Activated naive CD4-positive, alpha-beta T cell treated with anti-CD3 and anti-CD28 coated beads for 36 hours (primary cell): ENCODE data around the gene FGD5. TPM values are rescaled to one million over a fixed set of nuclear protein-coding genes. Genes with fewer than 3 reads are reported as not detected.
A peak's percentile ranks its signal among the peaks of the same experiment; 100 is the strongest.

Source experiments
- CTCF ChIA-PET: fragments of 350-600 bp; sonication (Branson Sonifier 250); formaldehyde crosslinking; loops from one replicate; lab custom pipeline; 2021; ENCODE audit warnings: antibody characterized with exemption; lab: Charles Lee
- DNase-seq: peaks from one replicate; pipeline ENCODE4 v3.0.0-alpha.2; 2020
- H3K27ac Mint-ChIP-seq: one replicate; pipeline ENCODE4 v1.8.0; 2021; ENCODE audit warnings: mild to moderate bottlenecking, mixed read lengths
- H3K27me3 Mint-ChIP-seq: one replicate; pipeline ENCODE4 v1.8.0; 2021; ENCODE audit warnings: low read depth, mixed read lengths
- H3K36me3 Mint-ChIP-seq: one replicate; pipeline ENCODE4 v1.8.0; 2021; ENCODE audit warnings: low read depth, mixed read lengths
- H3K4me1 Mint-ChIP-seq: one replicate; pipeline ENCODE4 v1.8.0; 2021; ENCODE audit warnings: low read depth, mixed read lengths
- H3K4me3 Mint-ChIP-seq: one replicate; pipeline ENCODE4 v1.8.0; 2021; ENCODE audit warnings: mild to moderate bottlenecking, moderate library complexity, mixed read lengths
- H3K9me3 Mint-ChIP-seq: one replicate; pipeline ENCODE4 v1.8.0; 2021; ENCODE audit warnings: mixed read lengths
- intact Hi-C: fragments of 100-400 bp; cut with micrococcal nuclease; formaldehyde crosslinking; loops from one replicate; pipeline ENCODE4 v1.15.1; 2023
- total RNA-seq, 2 experiments: library from RNA; stranded (reverse); gene quantifications; one replicate each; pipeline ENCODE4 v1.2.3, GENCODE V29; 2021

The FGD5 gene
- total RNA-seq, 2 experiments from 2014 or later, result not detected

DNA sequence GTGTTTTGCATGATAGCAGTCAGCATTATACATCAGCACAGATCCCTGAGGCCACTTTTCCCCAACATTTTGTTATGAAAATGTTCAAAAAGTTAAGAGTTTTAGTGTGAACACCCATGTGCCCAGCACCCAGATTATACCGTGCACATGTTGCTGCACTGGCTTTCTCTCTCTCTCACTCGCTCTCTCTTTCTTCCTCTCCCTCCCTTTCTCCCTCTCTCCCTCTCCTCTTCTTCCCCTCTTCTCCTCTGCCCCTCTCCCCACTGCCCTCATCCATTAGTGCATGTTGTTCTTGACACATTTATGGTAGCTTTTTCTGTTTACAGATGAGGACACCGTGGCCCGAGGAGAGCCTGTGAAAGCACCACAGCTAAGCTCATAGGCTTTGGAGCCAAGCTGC is 7.3 kb downstream of the FGD5 start:
- no peak overlapping the region for H3K27ac Mint-ChIP-seq
- no peak for DNase-seq
- CTCF ChIA-PET, result interaction anchor here (1.5 kb wide), 1 partner anchor 8 kb away, joined by 4 read pairs; no protein-coding TSS in a partner anchor
- no peak overlapping the region for H3K4me3 Mint-ChIP-seq
- H3K36me3 Mint-ChIP-seq, result no peaks in the 10 kb centered on the region
- intact Hi-C loops, result no loop called here
- peaks cover 9% of the 10 kb centered on the region for H3K27me3 Mint-ChIP-seq
- no peaks in the 10 kb centered on the region for H3K9me3 Mint-ChIP-seq
- no peaks in the 10 kb centered on the region for H3K4me1 Mint-ChIP-seq

DNA sequence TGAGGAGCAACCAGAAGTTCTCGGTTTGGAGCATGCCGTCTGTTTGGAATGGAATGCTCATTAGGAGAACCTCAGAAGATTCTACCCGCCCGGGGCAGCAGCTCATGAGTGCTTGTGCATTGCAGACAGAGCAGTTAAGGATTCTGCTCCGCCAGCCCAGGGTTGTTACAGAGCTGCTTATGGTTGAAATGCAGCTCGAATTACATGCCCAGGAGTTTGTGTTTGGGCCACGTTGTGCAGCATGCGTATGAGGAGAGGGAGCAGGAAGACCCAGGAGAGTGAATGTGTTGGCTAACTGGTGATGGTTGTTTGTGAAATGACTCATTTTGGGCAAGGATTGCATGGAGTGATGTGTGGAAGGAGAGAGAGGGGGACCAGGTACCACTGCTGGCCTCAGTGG is 9.0 kb downstream of the FGD5 start:
- intact Hi-C loops, result no loop called here
- Mint-ChIP-seq H3K36me3 (no peaks in the 10 kb centered on the region), H3K27ac (no peak overlapping the region), H3K4me1 (no peaks in the 10 kb centered on the region), H3K4me3 (no peak overlapping the region), H3K27me3 (peaks cover 9% of the 10 kb centered on the region), H3K9me3 (no peaks in the 10 kb centered on the region)
- no peak for DNase-seq
- CTCF ChIA-PET, result no interaction called here

DNA sequence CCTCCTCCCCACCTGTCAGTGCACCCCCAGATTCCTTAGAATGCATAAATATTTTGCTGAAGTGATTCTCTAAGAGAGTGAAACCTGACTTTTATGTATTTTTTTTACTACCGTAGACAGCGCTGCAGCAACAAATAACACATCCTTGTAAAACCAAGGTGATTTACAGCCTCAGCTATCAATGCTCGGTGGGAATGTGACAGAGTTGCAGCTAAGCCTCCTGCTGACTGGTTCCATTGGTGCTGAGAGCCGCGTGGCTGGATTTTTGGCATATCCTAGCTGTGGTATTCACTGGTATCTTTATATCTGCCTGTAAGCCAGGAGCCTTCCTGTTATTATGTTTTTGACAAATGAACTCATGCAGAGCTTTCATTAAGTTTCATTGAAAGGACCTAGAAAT is 11.0 kb downstream of the FGD5 start:
- intact Hi-C loops, result no loop called here
- no peak overlapping the region for H3K27ac Mint-ChIP-seq
- H3K4me3 Mint-ChIP-seq, result no peak overlapping the region
- DNase-seq, result no peak
- H3K36me3 Mint-ChIP-seq, result no peaks in the 10 kb centered on the region
- no peaks in the 10 kb centered on the region for H3K4me1 Mint-ChIP-seq
- CTCF ChIA-PET, result interaction anchor here (1.2 kb wide), 1 partner anchor 18 kb away, joined by 4 read pairs; no protein-coding TSS in a partner anchor
- no peaks in the 10 kb centered on the region for H3K9me3 Mint-ChIP-seq
- peaks cover 9% of the 10 kb centered on the region for H3K27me3 Mint-ChIP-seq

DNA sequence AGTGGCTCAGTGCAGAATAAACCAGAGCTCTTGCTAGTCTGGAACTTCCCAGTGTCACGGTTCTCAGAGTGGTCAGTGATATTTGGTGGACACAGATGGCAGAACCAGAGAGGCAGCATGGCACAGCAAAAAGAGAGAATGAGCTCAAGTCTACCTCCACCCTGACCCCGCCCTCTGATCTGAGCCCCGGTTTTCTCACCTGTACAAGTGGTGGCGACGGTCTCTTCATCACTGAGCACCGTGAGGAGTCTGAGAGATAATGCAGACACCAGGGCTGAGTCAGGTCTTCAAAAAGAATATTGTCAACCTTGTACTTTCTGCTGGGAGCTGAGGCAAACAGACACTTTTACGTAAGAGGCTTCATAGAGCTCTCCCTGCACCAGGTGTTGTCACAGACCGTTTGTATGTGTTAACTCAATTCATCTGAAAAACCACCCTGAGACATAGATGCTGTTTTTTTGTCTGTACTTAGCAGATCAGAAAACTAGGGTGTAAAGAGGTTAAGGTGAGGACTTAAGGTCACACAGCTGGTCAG is 13.2 kb downstream of the FGD5 start:
- no peak for DNase-seq
- Mint-ChIP-seq H3K4me3 (no peak overlapping the region), H3K4me1 (no peaks in the 10 kb centered on the region), H3K9me3 (no peaks in the 10 kb centered on the region), H3K27me3 (peaks cover 9% of the 10 kb centered on the region), H3K36me3 (no peaks in the 10 kb centered on the region), H3K27ac (no peak overlapping the region)
- CTCF ChIA-PET, result interaction anchor here (0.6 kb wide), 1 partner anchor 148 kb away, joined by 3 read pairs; no protein-coding TSS in a partner anchor
- intact Hi-C loops, result no loop called here

DNA sequence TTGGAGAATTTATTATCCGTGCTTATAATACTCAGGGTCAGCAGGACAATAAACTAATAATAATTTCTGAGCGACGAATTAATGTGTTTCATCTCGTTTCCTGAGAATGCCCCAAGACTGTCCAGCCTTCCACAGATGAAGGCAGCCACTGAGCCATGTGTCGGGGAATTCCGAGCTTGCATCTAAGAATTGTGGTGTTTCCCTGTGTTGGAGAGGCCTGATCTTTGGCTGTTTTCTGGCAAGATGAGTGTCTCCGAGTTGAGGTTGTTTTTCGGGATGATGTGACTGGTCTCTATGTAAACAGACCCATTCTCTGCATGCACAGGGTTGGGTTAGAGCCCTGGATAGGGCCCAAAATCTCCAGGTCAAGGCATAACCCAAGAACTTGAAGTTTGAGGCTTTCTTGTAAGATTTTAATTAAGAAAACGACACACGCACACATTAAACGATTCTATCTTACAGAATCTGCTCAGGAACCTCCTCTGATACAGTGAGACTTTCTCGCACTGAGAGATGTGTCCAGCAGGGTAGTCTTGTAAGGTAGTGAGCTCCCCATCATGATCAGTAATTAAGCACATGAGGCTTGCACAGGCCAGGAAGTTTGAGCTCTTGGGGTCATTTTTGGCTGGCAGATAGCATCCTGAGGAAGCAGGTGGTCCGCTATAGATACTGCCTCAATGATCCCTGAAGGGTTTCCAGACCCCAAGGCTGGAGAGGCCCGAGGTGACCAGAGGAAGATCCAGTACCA is 14.4 kb downstream of the FGD5 start:
- Mint-ChIP-seq H3K4me3 (no peak overlapping the region), H3K27me3 (peaks cover 9% of the 10 kb centered on the region), H3K36me3 (no peaks in the 10 kb centered on the region), H3K4me1 (no peaks in the 10 kb centered on the region), H3K9me3 (no peaks in the 10 kb centered on the region), H3K27ac (no peak overlapping the region)
- CTCF ChIA-PET, result no interaction called here
- DNase-seq, result no peak
- intact Hi-C loops, result no loop called here

DNA sequence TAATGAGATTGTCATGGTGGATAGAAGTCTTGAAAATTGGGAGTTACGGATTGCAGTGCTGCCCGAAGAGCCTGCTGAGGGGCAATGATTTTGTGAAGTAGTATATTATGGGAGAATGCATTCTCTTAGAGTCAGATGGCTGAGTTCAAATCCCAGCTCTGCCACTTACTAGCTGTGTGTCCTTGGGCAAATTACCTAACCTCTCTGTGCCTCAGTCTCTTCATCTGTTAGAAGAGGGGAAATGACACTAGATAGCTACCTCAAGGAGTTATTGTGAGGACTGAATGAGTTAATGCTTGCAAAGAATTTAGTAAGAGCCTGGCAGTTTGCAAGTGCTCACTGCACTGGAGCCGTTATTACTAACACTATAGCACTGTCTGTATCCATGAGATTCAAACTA is 15.4 kb downstream of the FGD5 start:
- DNase-seq, result no peak
- Mint-ChIP-seq H3K9me3 (no peaks in the 10 kb centered on the region), H3K27me3 (peaks cover 4% of the 10 kb centered on the region), H3K4me1 (no peaks in the 10 kb centered on the region), H3K27ac (no peak overlapping the region), H3K4me3 (no peak overlapping the region), H3K36me3 (no peaks in the 10 kb centered on the region)
- CTCF ChIA-PET, result interaction anchor here (0.8 kb wide), 1 partner anchor 8 kb away, joined by 4 read pairs; no protein-coding TSS in a partner anchor
- intact Hi-C loops, result no loop called here

DNA sequence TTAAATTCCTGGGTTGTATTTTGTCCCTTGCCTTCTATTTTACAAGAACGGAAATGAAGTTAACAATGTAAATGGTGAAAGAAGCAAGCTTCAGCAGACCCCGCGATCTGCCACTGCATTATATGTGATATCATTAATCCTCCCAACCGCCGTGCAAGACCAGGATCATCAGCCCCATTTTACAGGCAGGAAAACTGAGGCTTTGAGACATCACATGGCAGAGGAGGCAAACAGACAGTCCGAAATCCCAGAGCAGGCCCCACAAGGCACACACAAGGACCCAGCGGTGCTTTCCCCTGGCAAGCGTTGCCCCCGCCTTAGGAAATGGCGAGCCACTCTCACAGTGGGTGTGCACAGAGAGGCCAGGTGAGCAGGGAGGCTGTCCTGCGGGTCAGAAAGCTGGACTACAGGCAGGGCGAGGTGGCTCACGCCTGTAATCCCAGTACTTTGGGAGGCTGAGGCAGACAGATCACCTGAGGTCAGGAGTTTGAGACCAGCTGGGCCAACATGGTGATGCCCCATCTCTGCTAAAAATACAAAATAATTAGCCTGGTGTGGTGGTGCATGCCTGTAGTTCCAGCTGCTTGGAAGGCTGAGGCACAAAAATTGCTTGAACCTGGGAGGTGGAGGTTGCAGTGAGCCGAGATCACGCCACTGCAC is 16.2 kb downstream of the FGD5 start:
- Mint-ChIP-seq H3K27ac (no peak overlapping the region), H3K4me3 (no peak overlapping the region), H3K9me3 (no peaks in the 10 kb centered on the region), H3K27me3 (no peaks in the 10 kb centered on the region), H3K4me1 (peaks cover 2% of the 10 kb centered on the region), H3K36me3 (no peaks in the 10 kb centered on the region)
- intact Hi-C loops, result no loop called here
- no peak for DNase-seq
- CTCF ChIA-PET, result no interaction called here

DNA sequence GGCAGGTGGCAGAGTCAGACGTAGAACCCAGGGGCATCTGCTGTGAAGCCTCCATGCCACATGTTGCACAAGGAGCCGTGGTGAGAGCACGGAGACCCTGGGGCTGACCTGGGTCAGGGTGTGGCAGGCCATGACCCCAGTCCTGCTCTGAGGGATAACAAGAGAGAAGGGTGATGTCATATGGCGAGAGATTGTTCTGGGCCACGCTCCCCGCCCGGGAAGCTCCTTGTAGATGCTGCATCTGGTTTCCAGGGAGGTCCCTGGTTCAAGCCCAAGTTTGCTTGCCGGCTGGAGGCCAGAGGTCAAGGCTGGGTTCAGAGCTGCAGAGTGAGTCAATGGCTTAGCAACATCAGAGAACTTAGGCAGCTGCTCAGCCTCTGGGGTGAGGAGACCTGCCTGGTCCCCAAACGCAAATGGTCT is 17.3 kb downstream of the FGD5 start:
- no peak overlapping the region for H3K27ac Mint-ChIP-seq
- DNase-seq, result no peak
- intact Hi-C loops, result no loop called here
- H3K9me3 Mint-ChIP-seq, result no peaks in the 10 kb centered on the region
- no peak overlapping the region for H3K4me3 Mint-ChIP-seq
- H3K4me1 Mint-ChIP-seq, result peaks cover 2% of the 10 kb centered on the region
- H3K36me3 Mint-ChIP-seq, result no peaks in the 10 kb centered on the region
- CTCF ChIA-PET, result no interaction called here
- H3K27me3 Mint-ChIP-seq, result no peaks in the 10 kb centered on the region

DNA sequence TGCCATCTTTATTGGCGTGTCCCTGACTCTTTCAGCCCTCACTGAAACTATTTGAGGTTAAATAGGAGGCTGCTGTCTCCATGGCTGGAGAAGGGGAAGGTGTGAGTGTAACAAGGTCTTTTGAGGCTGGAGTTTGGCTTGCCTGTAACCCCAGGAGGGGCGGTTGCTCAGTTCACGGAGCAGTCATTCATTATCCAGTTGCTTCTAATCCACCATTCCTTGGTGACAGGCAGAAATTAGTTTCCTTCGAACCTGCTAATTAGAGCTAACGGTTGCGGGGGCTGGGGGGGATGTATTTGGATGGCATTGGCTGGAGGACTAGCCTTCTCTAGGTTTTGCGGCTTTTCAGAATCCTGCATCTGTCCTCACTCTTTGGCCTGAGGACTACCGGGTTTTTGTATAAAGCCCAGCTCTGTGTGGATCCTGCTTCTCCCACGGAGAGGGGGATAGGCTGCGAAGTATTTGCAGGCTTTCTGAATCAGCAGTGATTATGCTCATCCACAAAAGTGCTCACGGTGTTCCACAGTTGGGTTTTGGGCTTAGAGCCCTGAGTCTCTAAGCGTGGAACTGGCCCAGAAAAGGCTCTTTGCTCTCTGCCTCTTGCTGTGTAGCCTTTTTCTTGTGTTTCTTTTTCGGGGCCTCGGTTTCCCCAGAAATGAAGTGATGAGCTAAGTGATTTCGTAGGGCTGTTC is 18.6 kb downstream of the FGD5 start:
- no peak overlapping the region for H3K27ac Mint-ChIP-seq
- no peaks in the 10 kb centered on the region for H3K36me3 Mint-ChIP-seq
- DNase-seq, result no peak
- intact Hi-C loops, result no loop called here
- no peaks in the 10 kb centered on the region for H3K27me3 Mint-ChIP-seq
- no peak overlapping the region for H3K4me3 Mint-ChIP-seq
- H3K4me1 Mint-ChIP-seq, result peaks cover 2% of the 10 kb centered on the region
- CTCF ChIA-PET, result no interaction called here
- no peaks in the 10 kb centered on the region for H3K9me3 Mint-ChIP-seq

DNA sequence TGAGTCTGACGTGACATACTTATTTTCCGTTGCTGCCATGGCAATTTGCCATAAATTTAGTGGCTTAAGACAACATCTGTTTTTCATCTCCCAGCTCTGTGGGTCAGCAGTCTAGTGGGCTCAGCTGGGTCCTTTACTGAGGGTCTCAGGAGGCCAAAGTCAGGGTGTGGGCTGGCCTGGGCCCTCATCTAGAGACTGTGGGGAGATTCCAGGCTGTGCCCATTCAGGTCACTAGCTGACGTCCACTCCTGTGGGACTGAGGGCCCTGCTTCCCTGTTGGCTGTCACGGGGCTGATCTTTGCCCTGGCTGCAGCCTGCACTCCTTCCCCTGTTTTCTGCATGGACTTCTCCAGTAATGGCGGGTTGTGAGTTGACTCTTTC is 19.1 kb downstream of the FGD5 start:
- Mint-ChIP-seq H3K4me1 (peaks cover 2% of the 10 kb centered on the region), H3K9me3 (no peaks in the 10 kb centered on the region), H3K4me3 (no peak overlapping the region), H3K27ac (no peak overlapping the region), H3K27me3 (no peaks in the 10 kb centered on the region), H3K36me3 (no peaks in the 10 kb centered on the region)
- CTCF ChIA-PET, result interaction anchor here (0.8 kb wide), 1 partner anchor 14 kb away, joined by 3 read pairs; no protein-coding TSS in a partner anchor
- intact Hi-C loops, result no loop called here
- DNase-seq, result no peak

DNA sequence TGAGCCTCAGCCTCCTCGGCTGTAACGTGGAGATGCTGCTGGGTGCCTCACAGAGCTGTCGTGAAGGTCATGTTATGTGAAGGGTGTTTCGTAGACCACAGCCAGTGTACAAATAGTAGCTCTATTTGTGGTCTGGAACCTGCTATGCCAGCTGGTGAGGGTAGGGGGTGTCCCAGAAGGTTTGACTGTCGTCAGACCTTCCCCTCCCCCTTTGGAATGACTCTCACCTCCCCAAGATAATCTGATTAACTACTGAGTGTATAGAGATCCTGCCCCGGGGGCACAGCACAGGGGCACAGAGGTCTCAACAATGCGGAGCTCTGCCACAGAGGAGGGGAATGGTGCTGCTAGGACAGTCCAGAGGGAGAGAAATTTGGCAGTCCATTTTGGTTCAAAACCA is 20.5 kb downstream of the FGD5 start:
- CTCF ChIA-PET, result interaction anchor here (0.7 to 0.9 kb wide), 2 partner anchors 41 to 58 kb away, joined by 3 read pairs; no protein-coding TSS in a partner anchor
- Mint-ChIP-seq H3K27me3 (no peaks in the 10 kb centered on the region), H3K9me3 (no peaks in the 10 kb centered on the region), H3K27ac (no peak overlapping the region), H3K36me3 (no peaks in the 10 kb centered on the region), H3K4me3 (no peak overlapping the region), H3K4me1 (peaks cover 2% of the 10 kb centered on the region)
- peak; percentile 11 for DNase-seq
- intact Hi-C loops, result no loop called here

DNA sequence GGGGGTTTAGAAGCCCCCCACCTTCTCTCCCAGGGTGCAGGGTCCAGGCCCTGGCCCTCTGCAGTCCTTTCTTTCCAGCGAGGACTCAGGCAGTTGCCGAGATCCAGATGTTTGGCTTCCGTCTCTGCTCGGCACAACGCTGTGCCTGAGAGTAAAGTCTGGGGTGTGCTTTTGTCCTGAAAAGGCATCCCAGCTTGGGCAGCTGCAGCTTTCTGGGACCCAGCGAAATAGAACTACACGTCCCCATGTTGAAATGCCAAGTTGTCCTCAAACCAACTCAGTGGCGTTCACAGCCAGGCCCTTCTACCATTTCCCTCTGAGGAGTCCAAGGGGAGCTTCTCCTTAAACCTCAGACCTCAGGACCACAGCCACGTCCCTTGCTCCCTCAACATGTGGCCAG is 23.1 kb downstream of the FGD5 start:
- H3K9me3 Mint-ChIP-seq, result no peaks in the 10 kb centered on the region
- no peak overlapping the region for H3K4me3 Mint-ChIP-seq
- H3K36me3 Mint-ChIP-seq, result no peaks in the 10 kb centered on the region
- no peak for DNase-seq
- H3K4me1 Mint-ChIP-seq, result peaks cover 2% of the 10 kb centered on the region
- no peaks in the 10 kb centered on the region for H3K27me3 Mint-ChIP-seq
- CTCF ChIA-PET, result no interaction called here
- no peak overlapping the region for H3K27ac Mint-ChIP-seq
- intact Hi-C loops, result no loop called here
